Retinal pigment epithelial cell (primary cell): ENCODE data around the gene ARL15.

ENCODE experiments used
- DNase-seq: peaks from one replicate; pipeline ENCODE4 v3.0.0-alpha.2; 2010; ENCODE audit warnings: low read depth
- H3K4me3 ChIP-seq: 2 replicates; pipeline ENCODE4 v1.5.1; 2011; ENCODE audit warnings: mild to moderate bottlenecking, low read length, control low read depth, moderate library complexity
- CTCF ChIP-seq: conservative IDR thresholded peaks from 2 replicates; pipeline ENCODE4 v1.5.1; 2011; ENCODE audit warnings: low read depth, low read length, control low read depth, inconsistent platforms

Gene ARL15

GRCh38 chr5:53890490-53890889, 419.9 kb downstream of the ARL15 start:
- TF ChIP-seq CTCF, result no peak
- DNase-seq, result no peak
- no peak overlapping the region for H3K4me3 ChIP-seq

- TF ChIP-seq CTCF, result no peak
- DNase-seq, result no peak
These were observed 425.5 kb downstream of the ARL15 start for GRCh38 chr5:53884844-53885243.

GRCh38 chr5:53884417-53884816, 426.0 kb downstream of the ARL15 start:
- DNase-seq, result no peak
- H3K4me3 ChIP-seq, result no peak overlapping the region
- no peak for TF ChIP-seq CTCF

More at GRCh38 chr5:53884844-53885243, 425.5 kb downstream of the ARL15 start:
- no peak overlapping the region for H3K4me3 ChIP-seq

- TF ChIP-seq CTCF, result no peak
- H3K4me3 ChIP-seq, result no peak overlapping the region
- DNase-seq, result no peak
These were observed 427.7 kb downstream of the ARL15 start for GRCh38 chr5:53882676-53883031.

- DNase-seq, result no peak
- TF ChIP-seq CTCF, result no peak
- H3K4me3 ChIP-seq, result no peak overlapping the region
These were observed 428.2 kb downstream of the ARL15 start for GRCh38 chr5:53882006-53882675.

GRCh38 chr5:53879708-53880323, 430.6 kb downstream of the ARL15 start:
- TF ChIP-seq CTCF, result no peak
- DNase-seq, result no peak
- no peak overlapping the region for H3K4me3 ChIP-seq

GRCh38 chr5:53878015-53878414, 432.4 kb downstream of the ARL15 start:
- DNase-seq, result no peak
- no peak for TF ChIP-seq CTCF
- no peak overlapping the region for H3K4me3 ChIP-seq
